DOHH2 (cell line): ENCODE results near the gene HSD11B1.

Source experiments
- CTCF ChIP-seq: fragments of 200-600 bp; sonication (generic); IDR thresholded peaks from one replicate; pipeline ENCODE4 v1.5.1; 2014; ENCODE audit warnings: antibody characterized with exemption, mild to moderate bottlenecking, low read depth, low read length; ENCODE audit not compliant: poor library complexity, severe bottlenecking
- EZH2phosphoT487 ChIP-seq: fragments of 200-600 bp; sonication (generic); IDR thresholded peaks from 2 replicates; pipeline ENCODE4 v1.6.1; 2017; ENCODE audit warnings: borderline replicate concordance, mild to moderate bottlenecking, antibody characterized with exemption, low read length, moderate library complexity, mixed read lengths

GRCh38 chr1:209767706-209768105 lies 63.1 kb downstream of the HSD11B1 start:
- TF ChIP-seq CTCF (no peak), EZH2phosphoT487 (no peak)
